HEK293 (cell line): ENCODE measurements around the gene C1QL2.

ENCODE experiments used
- ZBTB17 ChIP-seq: fragments of 450-650 bp; formaldehyde crosslinking; IDR thresholded peaks from 2 replicates; pipeline ENCODE4 v1.5.1; 2016; ENCODE audit warnings: missing biosample characterization, missing genetic modification characterization
- ZNF24 ChIP-seq: fragments of 450-650 bp; formaldehyde crosslinking; IDR thresholded peaks from 2 replicates; pipeline ENCODE4 v1.5.1; 2016; ENCODE audit warnings: missing biosample characterization, missing genetic modification characterization
- ZNF311 ChIP-seq: fragments of 450-650 bp; formaldehyde crosslinking; IDR thresholded peaks from 2 replicates; pipeline ENCODE4 v1.5.1; 2017; ENCODE audit warnings: missing biosample characterization, missing genetic modification characterization, borderline replicate concordance
- TF ChIP-seq, protein P1 (sequence below): fragments of 450-650 bp; formaldehyde crosslinking; IDR thresholded peaks from 2 replicates; pipeline ENCODE4 v1.5.1; 2017; ENCODE audit warnings: missing biosample characterization, missing genetic modification characterization
- TF ChIP-seq, protein P2 (sequence below): fragments of 450-650 bp; formaldehyde crosslinking; IDR thresholded peaks from 2 replicates; pipeline ENCODE4 v1.5.1; 2016; ENCODE audit warnings: missing biosample characterization, missing genetic modification characterization

GRCh38 chr2:119142824-119143223, 15.7 kb downstream of the C1QL2 start:
- TF ChIP-seq, protein P1, sequence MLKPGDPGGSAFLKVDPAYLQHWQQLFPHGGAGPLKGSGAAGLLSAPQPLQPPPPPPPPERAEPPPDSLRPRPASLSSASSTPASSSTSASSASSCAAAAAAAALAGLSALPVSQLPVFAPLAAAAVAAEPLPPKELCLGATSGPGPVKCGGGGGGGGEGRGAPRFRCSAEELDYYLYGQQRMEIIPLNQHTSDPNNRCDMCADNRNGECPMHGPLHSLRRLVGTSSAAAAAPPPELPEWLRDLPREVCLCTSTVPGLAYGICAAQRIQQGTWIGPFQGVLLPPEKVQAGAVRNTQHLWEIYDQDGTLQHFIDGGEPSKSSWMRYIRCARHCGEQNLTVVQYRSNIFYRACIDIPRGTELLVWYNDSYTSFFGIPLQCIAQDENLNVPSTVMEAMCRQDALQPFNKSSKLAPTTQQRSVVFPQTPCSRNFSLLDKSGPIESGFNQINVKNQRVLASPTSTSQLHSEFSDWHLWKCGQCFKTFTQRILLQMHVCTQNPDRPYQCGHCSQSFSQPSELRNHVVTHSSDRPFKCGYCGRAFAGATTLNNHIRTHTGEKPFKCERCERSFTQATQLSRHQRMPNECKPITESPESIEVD: no peak
- TF ChIP-seq ZBTB17 (tag by site-specific recombination): no peak
- no peak for TF ChIP-seq ZNF311 (tag by site-specific recombination)
- TF ChIP-seq ZNF24 (tag by site-specific recombination): no peak
- TF ChIP-seq, protein P2, sequence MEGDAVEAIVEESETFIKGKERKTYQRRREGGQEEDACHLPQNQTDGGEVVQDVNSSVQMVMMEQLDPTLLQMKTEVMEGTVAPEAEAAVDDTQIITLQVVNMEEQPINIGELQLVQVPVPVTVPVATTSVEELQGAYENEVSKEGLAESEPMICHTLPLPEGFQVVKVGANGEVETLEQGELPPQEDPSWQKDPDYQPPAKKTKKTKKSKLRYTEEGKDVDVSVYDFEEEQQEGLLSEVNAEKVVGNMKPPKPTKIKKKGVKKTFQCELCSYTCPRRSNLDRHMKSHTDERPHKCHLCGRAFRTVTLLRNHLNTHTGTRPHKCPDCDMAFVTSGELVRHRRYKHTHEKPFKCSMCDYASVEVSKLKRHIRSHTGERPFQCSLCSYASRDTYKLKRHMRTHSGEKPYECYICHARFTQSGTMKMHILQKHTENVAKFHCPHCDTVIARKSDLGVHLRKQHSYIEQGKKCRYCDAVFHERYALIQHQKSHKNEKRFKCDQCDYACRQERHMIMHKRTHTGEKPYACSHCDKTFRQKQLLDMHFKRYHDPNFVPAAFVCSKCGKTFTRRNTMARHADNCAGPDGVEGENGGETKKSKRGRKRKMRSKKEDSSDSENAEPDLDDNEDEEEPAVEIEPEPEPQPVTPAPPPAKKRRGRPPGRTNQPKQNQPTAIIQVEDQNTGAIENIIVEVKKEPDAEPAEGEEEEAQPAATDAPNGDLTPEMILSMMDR (tag by site-specific recombination): no peak
